BJ (cell line): Measurements from ENCODE around the gene CRADD. TPM values are rescaled to one million over a fixed set of nuclear protein-coding genes. Genes with fewer than 3 reads are reported as not detected.

Source experiments
- CTCF ChIA-PET: fragments of 350-600 bp; formaldehyde crosslinking; extraction: SDS; loops from one replicate; lab custom pipeline; 2021; ENCODE audit warnings: antibody characterized with exemption, inconsistent platforms; lab: Yijun Ruan, JAX
- POLR2A ChIA-PET: fragments of 300-600 bp; sonication (Branson Sonifier 250); formaldehyde crosslinking; extraction: SDS; loops from one replicate; lab custom pipeline; 2021; ENCODE audit warnings: antibody characterized with exemption; lab: Charles Lee
- DNase-seq: peaks from one replicate; pipeline ENCODE4 v3.0.0-alpha.2; 2011; ENCODE audit warnings: low read depth
- H3K27me3 ChIP-seq: 2 replicates; pipeline ENCODE4 v1.6.0; 2011; ENCODE audit warnings: low read length; ENCODE audit not compliant: control insufficient read depth, insufficient read depth
- H3K36me3 ChIP-seq: 2 replicates; pipeline ENCODE4 v1.5.1; 2011; ENCODE audit warnings: low read length; ENCODE audit not compliant: control insufficient read depth, insufficient read depth
- H3K4me3 ChIP-seq: 2 replicates; pipeline ENCODE4 v1.5.1; 2011; ENCODE audit warnings: low read depth, mild to moderate bottlenecking, control low read depth, low read length
- CTCF ChIP-seq: IDR thresholded peaks from 2 replicates; pipeline ENCODE4 v1.5.1; 2011; ENCODE audit warnings: low read depth, mild to moderate bottlenecking, control low read depth, inconsistent platforms, low read length, moderate library complexity; ENCODE audit not compliant: insufficient read depth
- polyA plus RNA-seq: library from polyadenylated mRNA; depleted of rRNA; stranded (reverse); fragments of >200 nt; gene quantifications from 2 replicates; pipeline ENCODE4 v1.2.3, GENCODE V29; 2011

Gene CRADD
- polyA plus RNA-seq, 1 experiment: 16.6 TPM

GRCh38 chr12:93824514-93825500, 147.6 kb downstream of the CRADD start:
- no peak for TF ChIP-seq CTCF
- DNase-seq: no peak
- CTCF ChIA-PET: interaction anchor here (0.7 to 2.1 kb wide), 4 partner anchors 11 to 277 kb away, joined by 3 to 8 read pairs (median 5); no protein-coding TSS in a partner anchor
- no peaks in the 10 kb centered on the region for H3K36me3 ChIP-seq
- POLR2A ChIA-PET: interaction anchor here (1.1 kb wide), 1 partner anchor 93 kb away, joined by 3 read pairs; no protein-coding TSS in a partner anchor
- H3K27me3 ChIP-seq: no peaks in the 10 kb centered on the region
- no peak overlapping the region for H3K4me3 ChIP-seq

- POLR2A ChIA-PET: no interaction called here
- CTCF ChIA-PET: interaction anchor here (0.7 to 2.1 kb wide), 2 partner anchors 60 to 276 kb away, joined by 3 to 8 read pairs; no protein-coding TSS in a partner anchor
- H3K4me3 ChIP-seq: no peak overlapping the region
Measured at GRCh38 chr12:93825501-93825888, 148.3 kb downstream of the CRADD start.

GRCh38 chr12:93825931-93826555, 148.9 kb downstream of the CRADD start:
- Histone ChIP-seq H3K36me3 (no peaks in the 10 kb centered on the region), H3K27me3 (no peaks in the 10 kb centered on the region), H3K4me3 (no peak overlapping the region)
- TF ChIP-seq CTCF: no peak
- CTCF ChIA-PET: interaction anchor here (0.5 to 1.2 kb wide), 6 partner anchors 10 to 276 kb away, joined by 3 to 5 read pairs (median 4); no protein-coding TSS in a partner anchor
- POLR2A ChIA-PET: no interaction called here
- DNase-seq: peak; percentile 57

More at GRCh38 chr12:93825501-93825888, 148.3 kb downstream of the CRADD start:
- Histone ChIP-seq H3K27me3 (no peaks in the 10 kb centered on the region), H3K36me3 (no peaks in the 10 kb centered on the region)
- no peak for DNase-seq
- TF ChIP-seq CTCF: no peak

- no peak overlapping the region for H3K4me3 ChIP-seq
- CTCF ChIA-PET: interaction anchor here (1.2 kb wide), 2 partner anchors 9 to 253 kb away, joined by 3 to 5 read pairs; no protein-coding TSS in a partner anchor
- TF ChIP-seq CTCF: no peak
Measured at GRCh38 chr12:93827179-93827578, 150.0 kb downstream of the CRADD start.

More at GRCh38 chr12:93827179-93827578, 150.0 kb downstream of the CRADD start:
- no peaks in the 10 kb centered on the region for H3K36me3 ChIP-seq
- POLR2A ChIA-PET: no interaction called here
- H3K27me3 ChIP-seq: no peaks in the 10 kb centered on the region
- DNase-seq: no peak
